ENCODE measurements around the gene COX14. TPM values are rescaled to one million over a fixed set of nuclear protein-coding genes. Genes with fewer than 3 reads are reported as not detected.
"Not testable (repeated sequence)": the region's sequence is repeated elsewhere in the genome, so short reads cannot be mapped to it uniquely, and the experiment has no call there.

Gene COX14
- total RNA-seq, 1 donor from 2014 or later: 80.5 TPM

DNA sequence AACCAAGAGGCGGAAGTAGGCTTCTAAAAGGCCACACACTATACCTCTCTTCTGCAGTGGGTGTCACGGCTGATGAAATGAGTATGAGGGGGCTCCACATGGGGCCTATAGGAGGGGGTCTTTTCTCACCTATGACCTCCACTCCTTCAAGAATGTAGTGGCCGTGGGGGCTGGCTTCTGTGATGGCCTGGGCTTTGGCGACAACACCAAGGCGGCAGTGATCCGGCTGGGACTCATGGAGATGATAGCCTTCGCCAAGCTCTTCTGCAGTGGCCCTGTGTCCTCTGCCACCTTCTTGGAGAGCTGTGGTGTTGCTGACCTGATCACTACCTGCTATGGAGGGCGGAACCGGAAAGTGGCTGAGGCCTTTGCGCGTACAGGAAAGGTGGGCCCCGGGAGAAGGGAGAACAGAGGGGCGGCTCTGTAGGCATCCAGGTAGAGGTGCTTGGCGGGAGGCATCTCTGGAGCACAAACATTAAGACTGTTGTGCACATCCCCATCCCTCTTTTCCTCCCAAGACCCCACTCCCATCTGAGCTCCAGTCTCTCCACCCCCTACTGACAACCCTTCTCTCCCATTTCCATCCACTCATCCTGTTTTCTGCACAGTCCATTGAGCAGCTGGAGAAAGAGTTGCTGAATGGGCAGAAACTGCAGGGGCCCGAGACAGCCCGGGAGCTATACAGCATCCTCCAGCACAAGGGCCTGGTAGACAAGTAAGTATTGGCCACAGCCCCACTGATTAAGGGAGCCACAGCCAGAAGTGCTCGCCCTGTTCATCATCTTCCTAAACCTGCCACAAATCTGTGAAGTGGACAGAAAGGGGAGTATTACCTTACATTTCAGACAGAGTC lies 4.4 kb upstream of the COX14 start:
- DNase-seq (ENCODE audit: low spot score): no peak

DNA sequence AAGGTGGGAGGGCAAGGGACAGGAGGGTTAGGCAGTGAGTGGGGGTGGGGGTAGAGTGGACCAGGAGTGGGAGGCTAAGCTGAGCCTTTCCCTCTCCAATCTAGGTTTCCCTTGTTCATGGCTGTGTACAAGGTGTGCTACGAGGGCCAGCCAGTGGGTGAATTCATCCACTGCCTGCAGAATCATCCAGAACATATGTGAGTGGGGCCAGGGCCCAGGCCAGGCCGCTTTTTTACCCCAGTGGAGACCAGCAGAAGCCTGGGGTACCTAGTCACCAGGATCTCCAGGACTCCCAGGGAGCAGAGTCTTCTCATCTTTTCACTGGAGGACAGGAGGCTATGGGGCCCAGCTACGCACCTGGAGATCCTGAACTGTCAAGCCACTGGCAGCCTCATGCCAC lies 2.7 kb upstream of the COX14 start:
- DNase-seq (ENCODE audit: low spot score): no peak

- peak; percentile 74 for DNase-seq (ENCODE audit: low spot score)
Measured at GRCh38 chr12:50110127-50110761, 1.8 kb upstream of the COX14 start.

DNA sequence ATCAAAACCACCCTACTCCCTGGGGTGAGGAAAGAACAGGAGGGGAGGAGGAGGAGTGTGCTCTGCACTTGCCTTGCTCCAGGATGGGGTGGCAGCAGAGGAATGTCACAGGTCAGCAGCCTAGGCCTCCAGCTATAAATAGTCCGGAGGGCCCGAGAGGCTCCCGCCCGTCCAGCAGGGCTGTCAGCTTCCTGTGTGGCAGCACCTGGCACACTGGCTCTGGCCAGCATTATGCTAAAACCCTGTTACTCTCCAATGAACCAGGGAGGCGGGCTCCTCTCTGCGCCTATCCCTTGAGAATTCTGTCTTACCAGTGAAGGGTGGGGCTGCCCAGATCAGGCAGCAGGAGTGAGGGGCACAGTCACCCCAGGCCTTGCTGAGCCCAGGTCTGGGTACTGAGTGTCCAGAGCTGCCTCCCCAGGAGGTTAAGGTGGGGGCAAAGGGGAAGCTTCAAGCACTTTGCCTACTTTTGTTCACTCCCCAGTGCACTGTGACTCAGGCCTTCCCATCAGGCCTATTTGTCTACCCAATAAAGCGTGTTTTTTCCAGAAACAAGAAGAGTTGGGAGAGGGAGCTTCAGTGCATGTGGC lies 1.2 kb upstream of the COX14 start:
- peak; percentile 80 for DNase-seq (ENCODE audit: low spot score)

DNA sequence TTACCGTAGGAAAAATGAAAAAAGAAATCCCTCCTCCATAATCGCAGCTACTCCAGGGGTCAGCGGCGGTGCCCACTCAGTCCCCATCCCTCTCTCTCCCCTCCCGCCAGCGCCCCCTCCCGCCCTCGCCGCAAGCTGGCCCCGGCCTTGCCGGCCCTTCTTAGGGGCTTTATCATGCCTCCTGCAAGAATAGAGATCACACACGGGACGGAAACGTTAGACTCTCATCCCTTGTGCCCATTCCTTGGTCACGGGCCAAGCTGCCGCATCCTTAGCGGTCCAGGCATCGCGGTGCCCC lies 692 bp upstream of the COX14 start:
- DNase-seq (ENCODE audit: low spot score): no peak

- DNase-seq (ENCODE audit: low spot score): no peak
Measured at GRCh38 chr12:50112456-50113218, 601 bp downstream of the COX14 start.

GRCh38 chr12:50117057-50117622 lies 5.1 kb downstream of the COX14 start:
- no peak for DNase-seq (ENCODE audit: low spot score)

DNA sequence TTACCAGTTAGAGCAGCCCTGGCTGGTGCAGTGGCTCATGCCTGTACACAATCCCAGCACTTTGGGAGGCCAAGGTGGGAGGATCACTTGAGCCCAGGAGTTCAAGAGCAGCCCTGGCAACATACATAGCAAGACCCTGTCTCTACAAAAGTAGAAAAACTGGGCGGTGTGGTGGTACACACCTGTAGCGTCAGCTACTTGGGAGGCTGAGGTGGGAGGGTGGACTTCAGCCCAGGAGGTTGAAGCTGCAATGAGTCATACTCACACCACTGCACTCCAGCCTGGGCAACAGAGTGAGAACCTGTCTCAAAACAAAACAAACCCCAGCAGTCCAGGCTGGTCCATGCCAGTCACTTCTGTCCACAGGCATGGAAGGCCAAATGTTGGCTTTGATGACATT lies 7.4 kb downstream of the COX14 start:
- no peak for DNase-seq (ENCODE audit: low spot score)

GRCh38 chr12:50120521-50120920 lies 8.5 kb downstream of the COX14 start:
- no peak for DNase-seq (ENCODE audit: low spot score)

DNA sequence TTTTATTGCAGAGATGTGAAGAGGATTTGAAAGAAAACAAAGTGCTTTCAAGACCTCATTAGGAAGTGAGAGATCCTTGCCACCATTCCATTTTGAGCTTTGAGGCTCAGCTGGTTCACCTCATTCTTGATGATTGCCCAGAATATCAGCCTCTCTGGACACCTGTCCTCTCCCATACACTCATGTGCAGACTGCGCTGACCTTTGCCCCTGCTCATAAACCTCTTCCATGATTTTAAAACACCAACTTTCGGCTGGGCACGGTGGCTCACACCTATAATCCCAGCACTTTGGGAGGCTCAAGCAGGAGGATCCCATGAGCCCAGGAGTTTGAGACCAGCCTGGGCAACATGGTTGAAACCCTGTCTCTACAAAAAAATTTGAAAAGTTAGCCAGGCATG lies 8.9 kb downstream of the COX14 start:
- DNase-seq (ENCODE audit: low spot score): no peak

DNA sequence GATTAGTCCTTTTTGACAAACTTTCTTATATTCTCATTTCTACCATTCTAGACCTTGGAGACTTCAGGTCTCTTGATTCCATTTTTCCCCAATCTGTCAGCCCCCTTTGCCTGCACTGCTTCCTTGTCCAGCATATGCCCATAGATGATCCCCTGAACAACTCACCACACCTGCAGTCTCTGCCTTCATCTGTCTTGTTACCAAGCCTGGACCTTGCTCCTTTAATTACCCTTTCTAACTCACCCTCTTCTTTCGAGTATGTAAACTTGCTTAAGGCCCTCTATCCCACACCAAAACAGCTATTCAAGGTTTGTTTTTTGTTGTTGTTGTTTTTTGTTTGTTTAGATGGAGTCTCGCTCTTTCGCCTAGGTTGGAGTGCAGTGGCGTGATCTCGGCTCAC lies 9.6 kb downstream of the COX14 start:
- DNase-seq (ENCODE audit: low spot score): no peak

- DNase-seq (ENCODE audit: low spot score): no peak
Measured at GRCh38 chr12:50123203-50123602, 11.2 kb downstream of the COX14 start.

DNA sequence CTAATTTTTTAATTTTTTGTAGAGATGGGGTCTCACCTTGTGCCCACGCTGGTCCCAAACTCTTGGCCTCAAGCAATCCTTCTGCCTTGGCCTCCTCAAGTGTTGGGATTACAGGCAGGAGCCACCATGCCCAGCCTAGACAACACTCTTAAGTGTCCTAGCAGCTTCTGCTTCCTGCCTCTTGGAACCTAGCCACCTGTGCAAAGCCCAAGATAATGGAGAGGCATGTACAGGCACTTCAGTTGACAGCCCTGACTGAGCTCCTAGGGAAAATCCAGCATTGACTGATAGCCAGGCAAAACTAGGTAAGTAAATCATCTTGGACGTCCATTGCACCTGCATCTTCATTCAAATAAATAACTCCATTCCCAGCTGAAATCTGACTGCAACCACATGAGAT lies 15.5 kb downstream of the COX14 start:
- DNase-seq (ENCODE audit: low spot score): no peak

GRCh38 chr12:50129290-50129689 lies 17.3 kb downstream of the COX14 start:
- DNase-seq (ENCODE audit: low spot score): no peak

- no peak for DNase-seq (ENCODE audit: low spot score)
Measured at GRCh38 chr12:50132505-50133135, 20.6 kb downstream of the COX14 start.

GRCh38 chr12:50142993-50143392 lies 31.0 kb downstream of the COX14 start:
- no peak for DNase-seq (ENCODE audit: low spot score)

DNA sequence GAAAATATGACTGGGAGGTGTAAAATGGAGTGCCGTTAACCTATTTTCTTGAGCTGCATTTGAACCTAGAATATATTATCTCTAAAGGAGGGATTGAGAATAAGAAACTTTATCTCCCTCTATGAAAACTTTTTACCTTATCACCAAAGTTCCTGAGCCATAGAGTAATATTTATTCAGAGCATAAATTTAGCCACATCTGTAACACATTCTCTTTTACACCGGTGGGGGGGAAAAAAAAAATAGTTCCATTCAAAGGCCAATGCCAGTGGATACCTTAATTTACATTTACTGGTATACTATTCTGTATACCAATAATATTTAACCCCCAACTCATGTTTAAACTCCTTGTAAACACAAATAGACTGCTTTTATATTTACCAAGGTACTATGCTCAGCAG lies 33.4 kb downstream of the COX14 start:
- no peak for DNase-seq (ENCODE audit: low spot score)

GRCh38 chr12:50147281-50147680 lies 35.2 kb downstream of the COX14 start:
- DNase-seq (ENCODE audit: low spot score): no peak

GRCh38 chr12:50148011-50148410 lies 36.0 kb downstream of the COX14 start:
- not testable (repeated sequence) for DNase-seq (ENCODE audit: low spot score)

GRCh38 chr12:50149311-50149710 lies 37.3 kb downstream of the COX14 start:
- DNase-seq (ENCODE audit: low spot score): no peak

DNA sequence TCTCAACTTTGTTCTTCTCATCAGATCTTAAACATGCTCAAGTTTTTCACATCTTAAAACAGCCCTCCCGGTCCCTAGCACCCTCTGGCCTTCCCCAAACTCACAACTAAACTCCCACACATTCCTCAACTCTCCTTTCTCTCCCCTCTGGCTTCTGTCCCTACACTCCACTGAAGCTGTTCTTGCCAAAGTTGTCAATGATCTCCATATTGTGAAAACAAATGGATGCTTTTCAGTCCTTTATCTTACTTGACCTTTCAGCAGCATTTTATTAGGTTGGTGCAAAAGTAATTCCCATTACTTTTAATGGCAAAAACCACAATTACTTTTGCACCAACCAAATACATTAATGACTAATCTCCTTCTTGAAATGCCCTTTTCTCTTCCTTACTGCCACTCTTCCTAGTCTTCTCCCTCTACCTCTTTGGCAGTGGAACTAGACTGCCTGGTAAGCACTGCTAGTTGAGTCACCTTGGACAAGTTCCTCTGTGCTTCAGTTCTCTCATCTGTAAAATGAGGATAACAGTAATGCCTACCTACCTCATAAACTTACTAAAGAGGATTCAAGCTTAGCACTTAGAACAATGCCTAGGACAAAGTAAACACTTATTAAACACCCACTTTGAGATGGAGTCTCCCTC lies 39.1 kb downstream of the COX14 start:
- no peak for DNase-seq (ENCODE audit: low spot score)
